H1 (cell line): ENCODE results near the gene MSANTD3. TPM values are rescaled to one million over a fixed set of nuclear protein-coding genes. Genes with fewer than 3 reads are reported as not detected.

ENCODE experiments used
- CTCF ChIA-PET: fragments of 300-600 bp; sonication (Branson Sonifier 250); formaldehyde crosslinking; loops from one replicate; lab custom pipeline; 2021; ENCODE audit not compliant: partially characterized antibody; lab: Charles Lee
- POLR2A ChIA-PET: fragments of 300-600 bp; sonication (Branson Sonifier 250); formaldehyde crosslinking; loops from one replicate; lab custom pipeline; 2021; ENCODE audit warnings: inconsistent platforms; ENCODE audit not compliant: partially characterized antibody; lab: Charles Lee
- DNase-seq, 2 experiments: peaks; one replicate each; pipeline versions ENCODE4 v3.0.0 to v3.0.0-alpha.2; 2010 to 2022; ENCODE audit warnings: low spot score in 2 of 2, low read depth in 1 of 2, mixed read lengths in 1 of 2
- FAIRE-seq: peaks from 2 replicates; lab custom pipeline; 2011; peaks lifted over from hg19 to GRCh38; lab: Jason Lieb, UNC
- H2AFZ ChIP-seq: 2 replicates; pipeline ENCODE4 v1.8.1; 2012; ENCODE audit warnings: low read length, inconsistent platforms
- H2AK5ac ChIP-seq: 2 replicates; pipeline ENCODE4 v1.6.1; 2013; ENCODE audit warnings: low read depth, low read length
- H2BK120ac ChIP-seq: replicated peaks from 2 replicates; pipeline ENCODE3; 2013; ENCODE audit warnings: low read depth, low read length, inconsistent platforms
- H2BK12ac ChIP-seq: 2 replicates; pipeline ENCODE4 v1.6.1; 2013; ENCODE audit warnings: low read depth, low read length
- H2BK15ac ChIP-seq: 2 replicates; pipeline ENCODE4 v1.6.1; 2013; ENCODE audit warnings: low read length
- H2BK20ac ChIP-seq: 2 replicates; pipeline ENCODE4 v1.6.1; 2013; ENCODE audit warnings: low read length
- H2BK5ac ChIP-seq: 2 replicates; pipeline ENCODE4 v1.6.1; 2013; ENCODE audit warnings: low read depth, low read length
- H3K14ac ChIP-seq: 2 replicates; pipeline ENCODE4 v1.6.1; 2013; ENCODE audit warnings: inconsistent platforms; ENCODE audit not compliant: insufficient read length
- H3K18ac ChIP-seq: 2 replicates; pipeline ENCODE4 v1.6.1; 2013; ENCODE audit warnings: low read length; ENCODE audit errors: extremely low read depth
- H3K23ac ChIP-seq: 2 replicates; pipeline ENCODE4 v1.6.1; 2013; ENCODE audit warnings: inconsistent platforms; ENCODE audit not compliant: insufficient read length
- H3K23me2 ChIP-seq: 2 replicates; pipeline ENCODE4 v1.6.1; 2013; ENCODE audit warnings: low read depth, low read length
- H3K27ac ChIP-seq: 2 replicates; pipeline ENCODE4 v1.6.1; 2011; ENCODE audit warnings: low read depth, low read length, inconsistent platforms
- H3K27me3 ChIP-seq, 4 experiments: replicated peaks in 1 of 4; 1 replicate in 1 of 4; 2 replicates in 3 of 4; pipeline versions ENCODE4 v1.6.1 to v1.8.1; 2011 to 2013; ENCODE audit warnings: low read length in 3 of 4, mild to moderate bottlenecking in 3 of 4, inconsistent platforms in 2 of 4, mixed read lengths in 2 of 4, moderate library complexity in 1 of 4; ENCODE audit not compliant: control insufficient read depth in 3 of 4, insufficient read depth in 3 of 4; ENCODE audit errors: extremely low read depth in 1 of 4
- H3K36me3 ChIP-seq, 4 experiments: 2 replicates each; pipeline versions ENCODE4 v1.6.1 to v1.8.1; 2011 to 2013; ENCODE audit warnings: mild to moderate bottlenecking in 4 of 4, low read length in 3 of 4, moderate library complexity in 2 of 4, control low read depth in 1 of 4, inconsistent platforms in 1 of 4; ENCODE audit not compliant: insufficient read depth in 4 of 4, control insufficient read depth in 2 of 4
- H3K4ac ChIP-seq: replicated peaks from 2 replicates; pipeline ENCODE3; 2013; ENCODE audit warnings: low read length, low read depth, mixed read lengths, inconsistent platforms; ENCODE audit not compliant: insufficient read length
- H3K4me1 ChIP-seq, 4 experiments: replicated peaks in 1 of 4; 1 replicate in 1 of 4; 2 replicates in 3 of 4; pipeline versions ENCODE4 v1.6.1 to v1.8.1; 2011 to 2013; ENCODE audit warnings: low read length in 3 of 4, inconsistent platforms in 2 of 4, mixed read lengths in 1 of 4; ENCODE audit not compliant: insufficient read depth in 4 of 4, control insufficient read depth in 3 of 4
- H3K4me2 ChIP-seq, 2 experiments: 2 replicates each; pipeline versions ENCODE4 v1.6.1 to v1.8.1; 2011 to 2013; ENCODE audit warnings: low read depth in 2 of 2, low read length in 2 of 2, control low read depth in 1 of 2, inconsistent platforms in 1 of 2, mild to moderate bottlenecking in 1 of 2; ENCODE audit not compliant: insufficient read depth in 1 of 2
- H3K4me3 ChIP-seq, 4 experiments: fragments of 200-600, 300-600 bp in 1 of 4; sonication (generic), shearing (Covaris generic), sonication (Bioruptor Twin) in 1 of 4; 2 replicates each; pipeline versions ENCODE4 v1.5.1 to v1.8.1; 2011 to 2016; ENCODE audit warnings: low read length in 4 of 4, low read depth in 3 of 4, control low read depth in 2 of 4, inconsistent platforms in 2 of 4, mild to moderate bottlenecking in 2 of 4, mixed read lengths in 1 of 4, moderate library complexity in 1 of 4; ENCODE audit not compliant: insufficient read depth in 2 of 4; ENCODE audit errors: extremely low read depth in 1 of 4
- H3K56ac ChIP-seq: replicated peaks from 2 replicates; pipeline ENCODE3; 2013; ENCODE audit warnings: low read depth, mild to moderate bottlenecking, mixed read lengths, low read length, inconsistent platforms; ENCODE audit not compliant: insufficient read length
- H3K79me1 ChIP-seq: 2 replicates; pipeline ENCODE4 v1.6.1; 2013; ENCODE audit warnings: low read depth, low read length, control low read depth
- H3K79me2 ChIP-seq, 2 experiments: 2 replicates each; pipeline versions ENCODE4 v1.6.1 to v1.8.1; 2012 to 2013; ENCODE audit warnings: low read length in 2 of 2, mild to moderate bottlenecking in 2 of 2, inconsistent platforms in 1 of 2; ENCODE audit not compliant: insufficient read depth in 2 of 2, control insufficient read depth in 1 of 2
- H3K9ac ChIP-seq, 4 experiments: replicated peaks in 1 of 4; 1 replicate in 1 of 4; 2 replicates in 3 of 4; pipeline versions ENCODE4 v1.6.1 to v1.8.1; 2011 to 2013; ENCODE audit warnings: low read depth in 3 of 4, low read length in 3 of 4, control low read depth in 2 of 4, mild to moderate bottlenecking in 2 of 4, moderate library complexity in 2 of 4, inconsistent platforms in 1 of 4; ENCODE audit errors: extremely low read depth in 1 of 4
- H3K9me3 ChIP-seq, 2 experiments: 2 replicates each; pipeline versions ENCODE4 v1.6.1 to v1.8.1; 2012 to 2013; ENCODE audit warnings: mild to moderate bottlenecking in 2 of 2, moderate library complexity in 2 of 2, control low read depth in 1 of 2, inconsistent platforms in 1 of 2, low read depth in 1 of 2, low read length in 1 of 2, mixed read lengths in 1 of 2; ENCODE audit not compliant: insufficient read depth in 2 of 2
- H4K20me1 ChIP-seq, 2 experiments: replicated peaks in 1 of 2; 2 replicates each; pipeline versions ENCODE3 to v1.8.1; 2011 to 2013; ENCODE audit warnings: inconsistent platforms in 2 of 2, low read length in 2 of 2, mild to moderate bottlenecking in 1 of 2; ENCODE audit not compliant: insufficient read depth in 2 of 2, control insufficient read depth in 1 of 2
- H4K5ac ChIP-seq: 2 replicates; pipeline ENCODE4 v1.6.1; 2013; ENCODE audit warnings: low read length, low read depth, mixed read lengths, inconsistent platforms; ENCODE audit not compliant: insufficient read length
- H4K8ac ChIP-seq: 2 replicates; pipeline ENCODE4 v1.8.0; 2013; ENCODE audit warnings: mild to moderate bottlenecking, moderate library complexity, low read length, inconsistent platforms; ENCODE audit not compliant: insufficient read depth; ENCODE audit errors: extremely low read depth
- H4K91ac ChIP-seq: replicated peaks from 2 replicates; pipeline ENCODE3; 2013; ENCODE audit warnings: low read length, mixed read lengths, inconsistent platforms; ENCODE audit not compliant: insufficient read length
- WGBS, 2 experiments: shearing (Covaris generic) in 1 of 2; methylation state at CpG; one replicate each; pipeline versions ENCODE4 v1.1.6 to v1.1.7; 2013 to 2015; ENCODE audit warnings: low lambda C conversion rate in 2 of 2, mixed read lengths in 2 of 2, inconsistent platforms in 1 of 2, low coverage in 1 of 2, missing lambda C conversion rate in 1 of 2; ENCODE audit not compliant: insufficient replicate concordance in 2 of 2, insufficient coverage in 1 of 2, insufficient read length in 1 of 2; ENCODE audit errors: extremely low coverage in 1 of 2, missing lambda C conversion rate in 1 of 2; 5-methylcytosine and 5-hydroxymethylcytosine counted together
- polyA plus RNA-seq, 7 experiments: library from polyadenylated mRNA; depleted of rRNA in 3 of 7; stranded (reverse) in 5 of 7; unstranded in 2 of 7; fragments of >200 nt in 5 of 7; fragments of 200-250 nt in 2 of 7; gene quantifications; 1 replicate in 5 of 7; 2 replicates in 1 of 7; 4 replicates in 1 of 7; pipeline versions ENCODE4 v1.2.1 to v1.2.3, GENCODE V29; 2011 to 2013; ENCODE audit warnings: missing spikeins in 2 of 7, mixed read lengths in 2 of 7
- total RNA-seq: library from RNA; stranded (reverse); fragmentation: NEBNext Ultra II Directional; extraction: Animal tissue kit (Norgen Biotek cat#: 25700); gene quantifications from 2 replicates; pipeline ENCODE4 v1.2.1, GENCODE V29; 2021

The MSANTD3 gene
- total and polyA plus RNA-seq, 2 of the 8 experiments (the other 6 are each of a cell fraction or from before 2014, with no cell fraction given) = 12.0 to 41.3 TPM

DNA sequence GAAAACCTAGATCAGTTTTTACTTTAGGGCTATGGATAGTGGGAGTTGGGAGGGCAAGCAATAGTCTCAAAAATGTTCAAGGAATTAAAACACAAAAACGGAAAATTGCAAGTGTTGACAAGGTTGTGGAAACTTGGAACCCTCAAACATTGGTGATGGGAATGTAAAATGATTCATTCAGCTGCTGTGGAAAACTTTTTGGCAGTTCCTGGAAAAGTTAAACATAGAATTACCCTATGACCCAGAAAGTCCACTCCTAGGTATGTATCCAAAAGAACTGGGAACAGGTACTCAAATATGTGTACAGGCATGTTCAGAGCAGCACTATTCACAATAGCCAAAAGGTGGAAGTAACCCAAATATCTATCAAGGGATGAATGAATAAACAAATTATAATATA is 1.2 kb upstream of the MSANTD3 start:
- H3K18ac ChIP-seq = no peak overlapping the region
- H2AFZ ChIP-seq = no peak overlapping the region
- H3K14ac ChIP-seq = no peak overlapping the region
- H3K79me2 ChIP-seq = peaks cover 0 to 28% of the 10 kb centered on the region in 2 experiments; a peak in 3 of 4 replicates
- no peak overlapping the region for H2BK12ac ChIP-seq
- ChIA-PET POLR2A (interaction anchor here (1.0 to 3.7 kb wide), 9 partner anchors 11 to 314 kb away, joined by 3 to 23 read pairs (median 3); partner anchors contain the start of genes TEX10 and TMEFF1), CTCF (no interaction called here)
- H3K9me3 ChIP-seq = no peaks in the 10 kb centered on the region
- FAIRE-seq = no peak
- H3K4me3 ChIP-seq = peak overlapping the region in 1 of 4 experiments; percentile 71; a peak in 1 of 8 replicates
- H3K36me3 ChIP-seq = no peaks in the 10 kb centered on the region
- no peak overlapping the region for H2BK5ac ChIP-seq
- no peak overlapping the region for H3K23ac ChIP-seq
- H2BK20ac ChIP-seq = no peak overlapping the region
- no peak overlapping the region for H4K5ac ChIP-seq
- H3K9ac ChIP-seq = no peak overlapping the region
- H3K56ac ChIP-seq = no peak overlapping the region
- H3K4ac ChIP-seq = no peak overlapping the region
- peak overlapping the region in 1 of 2 experiments; percentile 98; a peak in 2 of 4 replicates for H3K4me2 ChIP-seq
- H2BK15ac ChIP-seq = no peak overlapping the region
- peaks cover 0 to 3% of the 10 kb centered on the region in 2 experiments for H4K20me1 ChIP-seq
- H2AK5ac ChIP-seq = no peak overlapping the region
- no peaks in the 10 kb centered on the region for H3K27me3 ChIP-seq
- H3K27ac ChIP-seq = no peak overlapping the region
- H4K8ac ChIP-seq = no peak overlapping the region
- no peak overlapping the region for H4K91ac ChIP-seq
- peaks cover 9% of the 10 kb centered on the region for H3K23me2 ChIP-seq
- DNase-seq = no peak
- H3K4me1 ChIP-seq = peaks cover 0 to 13% (median 8%) of the 10 kb centered on the region in 4 experiments; a peak in 4 of 7 replicates
- no peak overlapping the region for H2BK120ac ChIP-seq
- WGBS, 2 experiments = 72% methylated on average over 1 of the region's 1 CpG; no CpG with 5 or more reads in 1 of the 2 experiments
- peaks cover 4% of the 10 kb centered on the region for H3K79me1 ChIP-seq
